Testis (tissue), 2 donors: ENCODE results near the gene SLC4A4.

Experiments
- CTCF ChIP-seq, 3 experiments: fragments of 450-650 bp in 2 of 3; fragments of 200-600 bp in 1 of 3; sonication (generic) in 1 of 3; IDR thresholded peaks; one replicate each; pipeline ENCODE4 v1.5.1; 2016 to 2019; ENCODE audit warnings: antibody characterized with exemption in 3 of 3, mild to moderate bottlenecking in 2 of 3, moderate library complexity in 1 of 3
- POLR2A ChIP-seq: fragments of 450-650 bp; IDR thresholded peaks from one replicate; pipeline ENCODE4 v1.6.1; 2017; ENCODE audit warnings: antibody characterized with exemption, mild to moderate bottlenecking, moderate library complexity

- TF ChIP-seq CTCF (IDR thresholded peaks at IDR 0.05), result no peak
- TF ChIP-seq POLR2A, result no peak
These were observed 232.5 kb downstream of the SLC4A4 start for GRCh38 chr4:71571346-71571745.
